GM21619 (cell line): ENCODE measurements around the gene RAB35.
"Not testable (repeated sequence)": the region's sequence is repeated elsewhere in the genome, so short reads cannot be mapped to it uniquely, and the experiment has no call there.

Experiments
- ATAC-seq: cut with Tn5 transposase; IDR thresholded peaks from one replicate; pipeline ENCODE4 v1.9.1; 2021; ENCODE audit not compliant: unreplicated experiment

Gene RAB35

GRCh38 chr12:120064054-120064940, 52.3 kb downstream of the RAB35 start:
- no peak for ATAC-seq

- ATAC-seq = no peak
These were observed 53.5 kb downstream of the RAB35 start for GRCh38 chr12:120062976-120063579.

GRCh38 chr12:120061575-120062214, 54.9 kb downstream of the RAB35 start:
- ATAC-seq = no peak

DNA sequence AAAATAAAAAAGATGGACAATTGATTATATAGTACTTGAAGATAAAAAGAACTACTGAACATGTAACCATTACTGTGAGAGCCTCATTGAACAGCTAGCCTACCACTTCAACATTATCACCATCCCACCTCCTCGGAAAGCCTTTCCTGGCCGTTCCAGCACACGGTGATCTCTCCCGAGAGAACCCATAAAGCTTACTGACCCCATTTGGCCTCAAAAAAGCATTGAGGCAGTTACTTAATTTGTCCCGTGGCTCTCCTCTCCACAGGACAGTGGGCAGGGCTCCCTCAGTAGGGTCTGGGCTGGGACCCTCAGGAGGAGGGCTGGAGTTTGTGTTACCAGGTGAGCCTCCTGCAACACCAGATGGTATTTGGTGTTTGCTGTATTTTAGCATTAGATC, 55.8 kb downstream of the RAB35 start:
- no peak for ATAC-seq

DNA sequence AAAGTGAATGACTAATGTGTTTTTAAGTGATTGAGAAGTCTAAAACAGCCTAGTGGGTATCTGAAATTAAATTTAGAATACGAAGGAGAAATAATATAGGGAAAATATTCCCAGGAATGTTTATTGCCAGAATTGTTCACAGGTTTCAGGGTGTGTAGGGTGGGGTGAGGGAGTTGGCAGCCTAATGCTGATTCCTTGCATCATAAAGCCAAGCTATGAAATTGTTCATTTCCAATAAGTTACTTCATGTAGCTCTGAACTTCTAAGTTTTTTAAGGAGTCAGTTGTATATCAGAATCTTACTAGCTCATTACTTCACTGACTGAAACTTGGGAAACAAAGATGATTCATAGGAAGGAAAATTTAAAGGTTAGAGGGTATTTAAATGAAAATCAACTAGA, 56.4 kb downstream of the RAB35 start:
- ATAC-seq = no peak

GRCh38 chr12:120056739-120057138, 59.8 kb downstream of the RAB35 start:
- no peak for ATAC-seq

DNA sequence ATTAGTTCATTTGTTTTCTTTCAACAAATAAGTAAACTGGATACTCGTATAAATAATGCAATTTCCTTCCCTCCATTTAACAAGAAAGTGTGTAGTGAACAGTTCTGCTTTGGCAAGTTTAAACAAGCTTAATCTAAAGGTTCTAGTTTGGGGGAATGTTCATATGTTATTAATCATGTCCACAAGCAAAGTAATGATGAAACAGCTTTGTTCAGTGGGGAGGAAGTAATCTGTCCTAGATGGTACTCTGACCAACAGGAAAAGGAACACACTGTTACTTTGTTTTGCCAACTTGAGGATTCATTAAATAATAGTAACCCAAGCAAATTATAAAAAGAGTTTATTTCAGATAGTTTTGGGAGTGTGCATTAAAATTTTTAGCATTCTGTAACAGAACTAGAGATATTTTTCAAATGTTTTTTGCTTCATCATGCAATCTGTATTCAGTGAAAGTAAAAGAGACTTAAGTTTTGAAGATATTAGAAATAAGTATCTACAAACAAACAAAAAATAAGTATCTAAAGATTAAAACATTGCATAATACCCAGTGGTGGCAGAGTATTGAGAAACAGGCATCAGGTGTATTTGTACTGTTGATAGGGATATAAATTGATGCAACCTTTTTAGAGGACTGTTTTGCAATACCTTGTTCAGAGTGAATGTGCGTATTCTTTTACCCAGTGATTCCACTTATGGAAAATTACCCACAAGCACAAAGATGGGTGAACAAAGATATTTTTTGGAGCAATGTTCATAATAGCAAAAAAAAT, 61.1 kb downstream of the RAB35 start:
- ATAC-seq = no peak

DNA sequence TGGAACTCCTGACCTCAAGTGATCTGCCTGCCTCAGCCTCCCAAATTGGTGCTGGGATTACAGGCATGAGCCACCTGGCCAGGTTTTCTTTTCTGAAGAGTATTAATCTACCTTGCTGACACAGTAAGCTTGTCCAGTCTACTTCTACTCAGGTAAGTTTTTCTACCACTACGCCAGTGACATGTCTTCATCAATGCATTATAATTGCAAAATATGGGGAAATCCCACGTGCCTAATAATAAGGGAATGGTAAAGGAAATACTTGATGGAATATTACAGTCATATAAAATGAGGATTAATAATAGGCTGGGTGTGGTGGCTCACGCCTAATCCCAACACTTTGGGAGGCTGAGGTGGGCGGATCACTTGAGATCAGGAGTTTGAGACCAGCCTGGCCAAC, 62.3 kb downstream of the RAB35 start:
- no peak for ATAC-seq

DNA sequence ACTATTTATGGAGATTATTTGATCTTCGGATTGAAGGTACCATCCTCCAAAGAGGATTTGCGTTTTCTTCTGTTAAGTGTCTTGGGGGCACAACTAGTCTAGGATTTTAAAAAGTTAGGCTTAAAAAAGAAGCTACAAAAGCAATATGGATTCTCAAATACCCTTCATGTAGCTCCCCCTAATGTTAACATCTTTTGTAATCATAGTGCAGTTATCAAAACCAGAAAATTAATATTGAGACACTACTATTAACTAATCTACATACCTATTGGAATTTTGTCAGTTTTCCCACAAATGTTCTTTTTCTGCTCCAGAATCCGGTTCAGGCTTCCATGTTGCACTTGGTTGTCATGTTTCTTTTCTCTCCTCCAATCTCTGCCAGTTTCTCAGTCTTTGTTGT, 65.0 kb downstream of the RAB35 start:
- ATAC-seq = no peak

GRCh38 chr12:120049426-120049825, 67.1 kb downstream of the RAB35 start:
- ATAC-seq = no peak

- no peak for ATAC-seq
These were observed 68.3 kb downstream of the RAB35 start for GRCh38 chr12:120048263-120048662.

DNA sequence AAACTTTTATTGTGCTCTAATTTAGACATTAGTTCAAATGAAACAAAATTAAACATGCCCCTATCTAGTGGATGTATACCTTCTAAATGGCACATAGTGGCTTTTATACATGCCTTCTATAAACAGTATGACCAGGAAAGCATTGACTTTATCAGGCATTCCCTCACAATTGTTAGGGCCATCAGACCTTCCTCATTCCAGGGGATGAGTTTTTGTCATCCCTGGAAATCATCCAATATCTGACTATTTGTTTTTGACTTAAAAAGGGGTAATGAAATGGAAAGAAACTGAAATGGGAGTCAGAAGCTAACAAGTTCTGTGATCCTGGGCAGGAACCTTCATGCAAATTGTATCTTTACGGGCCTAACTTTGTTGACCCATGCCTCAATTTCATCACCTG, 69.5 kb downstream of the RAB35 start:
- no peak for ATAC-seq

DNA sequence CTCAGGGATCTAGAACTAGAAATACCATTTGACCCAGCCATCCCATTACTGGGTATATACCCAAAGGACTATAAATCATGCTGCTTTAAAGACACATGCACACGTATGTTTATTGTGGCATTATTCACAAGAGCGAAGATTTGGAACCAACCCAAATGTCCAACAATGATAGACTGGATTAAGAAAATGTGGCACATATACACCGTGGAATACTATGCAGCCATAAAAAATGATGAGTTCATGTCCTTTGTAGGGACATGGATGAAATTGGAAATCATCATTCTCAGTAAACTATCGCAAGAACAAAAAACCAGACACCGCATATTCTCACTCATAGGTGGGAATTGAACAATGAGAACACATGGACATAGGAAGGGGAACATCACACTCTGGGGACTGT, 71.2 kb downstream of the RAB35 start:
- ATAC-seq = not testable (repeated sequence)
